ENCODE data around the gene RABGGTA.
A peak's percentile ranks its signal among the peaks of the same experiment; 100 is the strongest.

- TF ChIP-seq POLR2A (IDR thresholded peaks at IDR 0.05): no peak
- TF ChIP-seq, protein P1, sequence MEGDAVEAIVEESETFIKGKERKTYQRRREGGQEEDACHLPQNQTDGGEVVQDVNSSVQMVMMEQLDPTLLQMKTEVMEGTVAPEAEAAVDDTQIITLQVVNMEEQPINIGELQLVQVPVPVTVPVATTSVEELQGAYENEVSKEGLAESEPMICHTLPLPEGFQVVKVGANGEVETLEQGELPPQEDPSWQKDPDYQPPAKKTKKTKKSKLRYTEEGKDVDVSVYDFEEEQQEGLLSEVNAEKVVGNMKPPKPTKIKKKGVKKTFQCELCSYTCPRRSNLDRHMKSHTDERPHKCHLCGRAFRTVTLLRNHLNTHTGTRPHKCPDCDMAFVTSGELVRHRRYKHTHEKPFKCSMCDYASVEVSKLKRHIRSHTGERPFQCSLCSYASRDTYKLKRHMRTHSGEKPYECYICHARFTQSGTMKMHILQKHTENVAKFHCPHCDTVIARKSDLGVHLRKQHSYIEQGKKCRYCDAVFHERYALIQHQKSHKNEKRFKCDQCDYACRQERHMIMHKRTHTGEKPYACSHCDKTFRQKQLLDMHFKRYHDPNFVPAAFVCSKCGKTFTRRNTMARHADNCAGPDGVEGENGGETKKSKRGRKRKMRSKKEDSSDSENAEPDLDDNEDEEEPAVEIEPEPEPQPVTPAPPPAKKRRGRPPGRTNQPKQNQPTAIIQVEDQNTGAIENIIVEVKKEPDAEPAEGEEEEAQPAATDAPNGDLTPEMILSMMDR (IDR thresholded peaks at IDR 0.05): peak in 2 of 6 experiments; percentile 8 to 20
- no peak for TF ChIP-seq POLR2AphosphoS5 (IDR thresholded peaks at IDR 0.05)
Observed at GRCh38 chr14:24273422-24273998, 2.1 kb upstream of the RABGGTA start.

Data from upper lobe of left lung (tissue), 4 donors.